Gastroesophageal sphincter (tissue), 4 donors: ENCODE results near the gene SYK. TPM values are rescaled to one million over a fixed set of nuclear protein-coding genes. Genes with fewer than 3 reads are reported as not detected.

Experiments used
- ATAC-seq: fragments of 150-250 bp; one replicate; pipeline ENCODE4 v1.9.1; 2016; ENCODE audit warnings: mild to moderate bottlenecking, moderate library complexity
- H3K27ac ChIP-seq, 4 donors: fragments of 200-600 bp; sonication (generic) in 3 of 4; 1 replicate in 3 of 4; 2 replicates in 1 of 4; pipeline ENCODE4 v1.5.1; 2016 to 2019
- H3K27me3 ChIP-seq: fragments of 200-600 bp; sonication (generic); one replicate; pipeline ENCODE4 v1.5.1; 2019
- H3K36me3 ChIP-seq, 2 donors: fragments of 200-600 bp; sonication (generic); one replicate each; pipeline ENCODE4 v1.5.1; 2019; ENCODE audit warnings: control low read depth in 1 of 2
- H3K4me1 ChIP-seq, 3 donors: fragments of 200-600 bp; sonication (generic); 1 replicate in 2 of 3; 2 replicates in 1 of 3; pipeline ENCODE4 v1.5.1; 2016 to 2019; ENCODE audit warnings: control low read depth in 2 of 3
- H3K4me3 ChIP-seq, 2 donors: fragments of 200-600 bp; sonication (generic); one replicate each; pipeline ENCODE4 v1.5.1; 2019; ENCODE audit warnings: mild to moderate bottlenecking in 1 of 2, moderate library complexity in 1 of 2
- H3K9me3 ChIP-seq, 3 donors: fragments of 200-600 bp; sonication (generic); one replicate each; pipeline ENCODE4 v1.5.1; 2017 to 2019; ENCODE audit warnings: control low read depth in 2 of 3
- CTCF ChIP-seq, 4 experiments: fragments of 200-600 bp in 2 of 4; fragments of 450-650 bp in 2 of 4; sonication (generic) in 1 of 4; IDR thresholded peaks; one replicate each; pipeline ENCODE4 v1.5.1; 2017 to 2019; ENCODE audit warnings: antibody characterized with exemption in 4 of 4, mild to moderate bottlenecking in 2 of 4, moderate library complexity in 2 of 4
- EP300 ChIP-seq: sonication (generic); formaldehyde crosslinking; IDR thresholded peaks from one replicate; pipeline ENCODE4 v1.6.1; 2017; ENCODE audit warnings: antibody characterized with exemption, mild to moderate bottlenecking
- POLR2A ChIP-seq, 2 donors: fragments of 450-650 bp; IDR thresholded peaks; one replicate each; pipeline ENCODE4 v1.6.1; 2017; ENCODE audit warnings: antibody characterized with exemption in 2 of 2, mild to moderate bottlenecking in 2 of 2, moderate library complexity in 1 of 2
- POLR2AphosphoS5 ChIP-seq: sonication (generic); formaldehyde crosslinking; IDR thresholded peaks from one replicate; pipeline ENCODE4 v1.6.1; 2017; ENCODE audit warnings: antibody characterized with exemption
- WGBS, 2 donors: methylation state at CpG; one replicate each; pipeline ENCODE4 v1.1.5; 2018; ENCODE audit warnings: low coverage in 1 of 2; 5-methylcytosine and 5-hydroxymethylcytosine counted together
- total RNA-seq, 4 donors: library from RNA; depleted of rRNA; stranded (reverse); fragments of >200 nt; gene quantifications; one replicate each; pipeline ENCODE4 v1.1.0, GENCODE V29; 2016

SYK gene
- total RNA-seq, 4 donors from 2014 or later, result 4.0 to 15.3 (median 10.4) TPM

- H3K27ac ChIP-seq, result no peak overlapping the region
- H3K27me3 ChIP-seq, result no peaks in the 10 kb centered on the region
- H3K4me3 ChIP-seq, result no peak overlapping the region
- no peak for TF ChIP-seq CTCF (IDR thresholded peaks at IDR 0.05)
- TF ChIP-seq POLR2AphosphoS5, result no peak
- no peak for TF ChIP-seq EP300
- no peak for TF ChIP-seq POLR2A (IDR thresholded peaks at IDR 0.05)
- no peaks in the 10 kb centered on the region for H3K9me3 ChIP-seq
- ATAC-seq, result no peak
- peaks cover 0 to 16% of the 10 kb centered on the region in 2 donors for H3K36me3 ChIP-seq
- no peaks in the 10 kb centered on the region for H3K4me1 ChIP-seq
These were observed 42.7 kb downstream of the SYK start for GRCh38 chr9:90844326-90844725.

DNA sequence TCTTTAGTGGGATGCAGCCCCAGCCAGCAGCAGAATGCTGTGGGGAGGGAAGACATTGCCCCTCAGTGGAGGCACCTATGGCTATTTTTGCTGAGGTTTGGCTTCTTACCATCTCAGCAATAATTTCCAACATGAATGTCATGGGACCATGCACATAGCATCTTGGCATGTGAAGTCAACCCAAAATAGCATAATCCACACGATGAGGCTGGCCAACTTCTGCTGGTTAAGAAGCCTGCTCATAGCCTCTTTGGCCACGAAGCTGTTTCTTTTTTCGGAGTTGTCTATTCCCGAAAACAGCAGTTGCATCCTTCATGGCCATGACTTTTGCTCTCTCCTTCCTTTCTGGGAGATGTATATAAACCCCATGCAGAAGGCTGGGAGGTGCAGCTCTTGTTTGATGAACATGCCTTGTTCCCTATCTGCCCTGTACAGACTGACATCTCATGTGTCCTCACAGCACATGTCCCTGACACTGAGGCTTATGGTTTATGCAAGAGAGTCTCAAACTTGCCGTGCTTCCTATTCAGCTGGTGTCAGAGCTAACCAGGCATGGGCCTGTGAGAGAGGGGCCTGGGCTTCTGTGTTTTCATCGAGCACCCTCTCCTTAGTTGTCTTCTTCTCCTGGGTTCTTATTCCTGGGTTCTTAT lies 45.3 kb downstream of the SYK start:
- H3K27ac ChIP-seq, result no peak overlapping the region
- H3K4me1 ChIP-seq, result peaks cover 0 to 5% (median 0%) of the 10 kb centered on the region in 3 donors
- ATAC-seq, result no peak
- H3K36me3 ChIP-seq, result peaks cover 0 to 18% of the 10 kb centered on the region in 2 donors
- 61 to 89% methylated on average over 4 to 6 of the region's 6 CpGs for WGBS, 2 donors
- H3K4me3 ChIP-seq, result no peak overlapping the region
- H3K9me3 ChIP-seq, result no peaks in the 10 kb centered on the region
- H3K27me3 ChIP-seq, result no peaks in the 10 kb centered on the region
- no peak for TF ChIP-seq POLR2AphosphoS5
- no peak for TF ChIP-seq POLR2A (IDR thresholded peaks at IDR 0.05)
- no peak for TF ChIP-seq CTCF (IDR thresholded peaks at IDR 0.05)
- TF ChIP-seq EP300, result no peak

DNA sequence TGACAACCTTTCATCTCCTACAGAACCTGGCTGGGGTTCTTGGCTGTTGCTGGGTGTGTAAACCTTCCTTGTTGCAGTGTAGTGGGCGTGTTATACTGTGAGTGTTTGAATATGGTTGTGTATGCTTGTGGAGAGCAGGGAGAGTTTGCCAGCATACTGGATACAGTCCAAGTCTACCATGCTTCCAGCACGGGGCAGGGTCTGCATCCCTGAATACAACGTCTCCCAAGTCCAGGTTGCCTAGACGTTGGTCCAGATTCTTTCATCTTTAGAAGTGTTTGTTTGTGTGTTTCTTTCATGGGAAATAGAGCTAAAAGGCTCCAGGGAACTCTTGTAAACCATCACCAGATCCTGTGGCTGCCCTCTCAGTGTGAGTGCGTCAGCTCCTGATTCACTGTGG lies 46.4 kb downstream of the SYK start:
- peaks cover 0 to 15% (median 0%) of the 10 kb centered on the region in 3 donors for H3K4me1 ChIP-seq
- H3K27ac ChIP-seq, result no peak overlapping the region
- H3K9me3 ChIP-seq, result no peaks in the 10 kb centered on the region
- TF ChIP-seq POLR2AphosphoS5 (no peak), CTCF (IDR thresholded peaks at IDR 0.05) (no peak), POLR2A (IDR thresholded peaks at IDR 0.05) (no peak), EP300 (no peak)
- no peak overlapping the region for H3K4me3 ChIP-seq
- no peak for ATAC-seq
- H3K36me3 ChIP-seq, result peaks cover 0 to 18% of the 10 kb centered on the region in 2 donors
- H3K27me3 ChIP-seq, result no peaks in the 10 kb centered on the region
- 73 to 80% methylated on average over 3 to 4 of the region's 5 CpGs for WGBS, 2 donors

- WGBS, 2 donors, result 89 to 100% methylated on average over 5 to 8 of the region's 8 CpGs
- no peak overlapping the region for H3K4me3 ChIP-seq
- H3K9me3 ChIP-seq, result no peaks in the 10 kb centered on the region
- H3K4me1 ChIP-seq, result peaks cover 0 to 15% (median 0%) of the 10 kb centered on the region in 3 donors
- H3K27me3 ChIP-seq, result no peaks in the 10 kb centered on the region
- H3K27ac ChIP-seq, result no peak overlapping the region
- H3K36me3 ChIP-seq, result peaks cover 0 to 18% of the 10 kb centered on the region in 2 donors
- TF ChIP-seq POLR2AphosphoS5 (no peak), POLR2A (IDR thresholded peaks at IDR 0.05) (no peak), EP300 (no peak), CTCF (IDR thresholded peaks at IDR 0.05) (no peak)
- ATAC-seq, result no peak
These were observed 47.2 kb downstream of the SYK start for GRCh38 chr9:90848866-90849265.

GRCh38 chr9:90851444-90851843 lies 49.8 kb downstream of the SYK start:
- no peak for ATAC-seq
- H3K4me1 ChIP-seq, result peaks cover 0 to 15% (median 0%) of the 10 kb centered on the region in 3 donors
- no peaks in the 10 kb centered on the region for H3K27me3 ChIP-seq
- peaks cover 0 to 12% of the 10 kb centered on the region in 2 donors for H3K36me3 ChIP-seq
- TF ChIP-seq EP300 (no peak), CTCF (IDR thresholded peaks at IDR 0.05) (no peak), POLR2A (IDR thresholded peaks at IDR 0.05) (no peak), POLR2AphosphoS5 (no peak)
- H3K27ac ChIP-seq, result no peak overlapping the region
- WGBS, 2 donors, result 50 to 76% methylated on average over 2 to 3 of the region's 5 CpGs
- no peaks in the 10 kb centered on the region for H3K9me3 ChIP-seq
- no peak overlapping the region for H3K4me3 ChIP-seq
